HepG2 (cell line): ENCODE results near the gene IZUMO4. TPM values are rescaled to one million over a fixed set of nuclear protein-coding genes. Genes with fewer than 3 reads are reported as not detected.

Experiments
- FOXJ3 ChIP-seq: sonication (generic); formaldehyde crosslinking; IDR thresholded peaks from 2 replicates; pipeline ENCODE4 v1.4.0; 2020; ENCODE audit warnings: missing genetic modification reagents, mild to moderate bottlenecking, borderline replicate concordance
- MIER2 ChIP-seq: IDR thresholded peaks from 2 replicates; pipeline ENCODE4 v1.6.1; 2016; ENCODE audit warnings: missing biosample characterization, missing genetic modification reagents
- MTF2 ChIP-seq: sonication (generic); formaldehyde crosslinking; IDR thresholded peaks from 2 replicates; pipeline ENCODE4 v1.5.0; 2020; ENCODE audit warnings: missing genetic modification reagents, borderline replicate concordance
- WIZ ChIP-seq: sonication (generic); formaldehyde crosslinking; IDR thresholded peaks from 2 replicates; pipeline ENCODE4 v1.5.1; 2020; ENCODE audit warnings: mild to moderate bottlenecking, missing genetic modification reagents
- ZNF143 ChIP-seq: sonication (generic); formaldehyde crosslinking; IDR thresholded peaks from 2 replicates; pipeline ENCODE4 v1.4.0; 2020; ENCODE audit warnings: missing genetic modification reagents
- ZSCAN21 ChIP-seq: sonication (generic); formaldehyde crosslinking; IDR thresholded peaks from 2 replicates; pipeline ENCODE4 v1.8.0; 2022; ENCODE audit warnings: mild to moderate bottlenecking, missing genetic modification reagents, moderate library complexity, borderline replicate concordance
- polyA plus RNA-seq, 8 experiments: library from polyadenylated mRNA; depleted of rRNA in 3 of 8; stranded (reverse) in 7 of 8; unstranded in 1 of 8; fragments of >200 nt; fragmentation: Illumina TruSeq in 4 of 8; extraction: Trizol in 4 of 8; gene quantifications; 2 replicates each; pipeline versions ENCODE4 v1.2.1 to v1.2.3, GENCODE V29; 2011 to 2016; ENCODE audit warnings: low read depth in 4 of 8, missing spikeins in 1 of 8, mixed read lengths in 1 of 8; ENCODE audit not compliant: insufficient read depth in 1 of 8
- total RNA-seq, 5 experiments: library from RNA; depleted of rRNA; stranded (reverse); fragments of >200 nt; fragmentation: Illumina TruSeq; extraction: Trizol; gene quantifications; 2 replicates each; pipeline ENCODE4 v1.2.3, GENCODE V29; 2016; ENCODE audit warnings: low read depth in 1 of 5
- TF ChIP-seq, protein P1 (sequence below): sonication (generic); formaldehyde crosslinking; IDR thresholded peaks from 2 replicates; pipeline ENCODE4 v1.4.0; 2020; ENCODE audit warnings: missing genetic modification reagents, borderline replicate concordance
- TF ChIP-seq, protein P2 (sequence below): IDR thresholded peaks from 2 replicates; pipeline ENCODE4 v1.6.1; 2012; ENCODE audit warnings: low read length, improper control_type of control experiment
- TF ChIP-seq, protein P3 (sequence below): sonication (generic); formaldehyde crosslinking; conservative IDR thresholded peaks from 2 replicates; pipeline ENCODE4 v1.8.0; 2022; ENCODE audit warnings: mild to moderate bottlenecking, moderate library complexity, missing genetic modification reagents
- TF ChIP-seq, protein P4 (sequence below): IDR thresholded peaks from 2 replicates; pipeline ENCODE4 v1.6.1; 2016; ENCODE audit warnings: missing compliant biosample characterization, missing genetic modification reagents, borderline replicate concordance
- TF ChIP-seq, protein P5 (sequence below): sonication (generic); formaldehyde crosslinking; IDR thresholded peaks from 2 replicates; pipeline ENCODE4 v1.8.0; 2022; ENCODE audit warnings: missing genetic modification reagents, mild to moderate bottlenecking, moderate library complexity, borderline replicate concordance

Gene IZUMO4
- total and polyA plus RNA-seq, 2 of the 13 experiments (the other 11 are each of a cell fraction or from before 2014, with no cell fraction given): 0.77 to 3.9 TPM

DNA sequence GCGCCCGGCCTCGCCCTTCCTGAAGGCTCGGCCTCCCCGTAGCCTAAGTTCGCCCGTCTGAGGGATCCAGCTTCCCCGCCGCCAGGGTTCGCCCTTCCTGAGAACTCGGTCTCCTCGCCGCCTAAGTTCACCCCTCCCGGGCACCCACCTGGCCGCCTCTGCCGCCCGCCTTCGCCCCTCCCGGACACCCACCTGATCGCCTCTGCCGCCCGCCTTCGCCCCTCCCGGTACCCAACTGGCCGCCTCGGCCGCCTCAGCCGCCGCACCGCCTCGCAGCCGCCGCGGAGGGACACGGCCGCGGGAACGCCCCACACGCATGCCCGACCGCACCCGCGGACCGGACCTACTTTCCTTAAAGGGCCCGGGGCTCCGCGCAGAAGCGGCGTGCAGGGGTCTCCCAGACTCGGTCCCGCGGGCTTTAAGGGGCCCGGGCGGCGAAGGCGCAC, 658 bp upstream of the IZUMO4 start, which contains the start of gene MOB3A (continued):
- TF ChIP-seq, protein P1, sequence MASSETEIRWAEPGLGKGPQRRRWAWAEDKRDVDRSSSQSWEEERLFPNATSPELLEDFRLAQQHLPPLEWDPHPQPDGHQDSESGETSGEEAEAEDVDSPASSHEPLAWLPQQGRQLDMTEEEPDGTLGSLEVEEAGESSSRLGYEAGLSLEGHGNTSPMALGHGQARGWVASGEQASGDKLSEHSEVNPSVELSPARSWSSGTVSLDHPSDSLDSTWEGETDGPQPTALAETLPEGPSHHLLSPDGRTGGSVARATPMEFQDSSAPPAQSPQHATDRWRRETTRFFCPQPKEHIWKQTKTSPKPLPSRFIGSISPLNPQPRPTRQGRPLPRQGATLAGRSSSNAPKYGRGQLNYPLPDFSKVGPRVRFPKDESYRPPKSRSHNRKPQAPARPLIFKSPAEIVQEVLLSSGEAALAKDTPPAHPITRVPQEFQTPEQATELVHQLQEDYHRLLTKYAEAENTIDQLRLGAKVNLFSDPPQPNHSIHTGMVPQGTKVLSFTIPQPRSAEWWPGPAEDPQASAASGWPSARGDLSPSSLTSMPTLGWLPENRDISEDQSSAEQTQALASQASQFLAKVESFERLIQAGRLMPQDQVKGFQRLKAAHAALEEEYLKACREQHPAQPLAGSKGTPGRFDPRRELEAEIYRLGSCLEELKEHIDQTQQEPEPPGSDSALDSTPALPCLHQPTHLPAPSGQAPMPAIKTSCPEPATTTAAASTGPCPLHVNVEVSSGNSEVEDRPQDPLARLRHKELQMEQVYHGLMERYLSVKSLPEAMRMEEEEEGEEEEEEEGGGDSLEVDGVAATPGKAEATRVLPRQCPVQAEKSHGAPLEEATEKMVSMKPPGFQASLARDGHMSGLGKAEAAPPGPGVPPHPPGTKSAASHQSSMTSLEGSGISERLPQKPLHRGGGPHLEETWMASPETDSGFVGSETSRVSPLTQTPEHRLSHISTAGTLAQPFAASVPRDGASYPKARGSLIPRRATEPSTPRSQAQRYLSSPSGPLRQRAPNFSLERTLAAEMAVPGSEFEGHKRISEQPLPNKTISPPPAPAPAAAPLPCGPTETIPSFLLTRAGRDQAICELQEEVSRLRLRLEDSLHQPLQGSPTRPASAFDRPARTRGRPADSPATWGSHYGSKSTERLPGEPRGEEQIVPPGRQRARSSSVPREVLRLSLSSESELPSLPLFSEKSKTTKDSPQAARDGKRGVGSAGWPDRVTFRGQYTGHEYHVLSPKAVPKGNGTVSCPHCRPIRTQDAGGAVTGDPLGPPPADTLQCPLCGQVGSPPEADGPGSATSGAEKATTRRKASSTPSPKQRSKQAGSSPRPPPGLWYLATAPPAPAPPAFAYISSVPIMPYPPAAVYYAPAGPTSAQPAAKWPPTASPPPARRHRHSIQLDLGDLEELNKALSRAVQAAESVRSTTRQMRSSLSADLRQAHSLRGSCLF (CRISPR knock-in tag): no peak
- TF ChIP-seq FOXJ3 (no peak), MTF2 (no peak), ZNF143 (CRISPR knock-in tag) (no peak), MIER2 (CRISPR knock-in tag) (no peak), ZSCAN21 (peak; percentile 72; the same call in 1 of the 2 replicates), WIZ (CRISPR knock-in tag) (0 out of 2 replicates have a peak, but pooled peaks have one; percentile 58)
- TF ChIP-seq, protein P2, sequence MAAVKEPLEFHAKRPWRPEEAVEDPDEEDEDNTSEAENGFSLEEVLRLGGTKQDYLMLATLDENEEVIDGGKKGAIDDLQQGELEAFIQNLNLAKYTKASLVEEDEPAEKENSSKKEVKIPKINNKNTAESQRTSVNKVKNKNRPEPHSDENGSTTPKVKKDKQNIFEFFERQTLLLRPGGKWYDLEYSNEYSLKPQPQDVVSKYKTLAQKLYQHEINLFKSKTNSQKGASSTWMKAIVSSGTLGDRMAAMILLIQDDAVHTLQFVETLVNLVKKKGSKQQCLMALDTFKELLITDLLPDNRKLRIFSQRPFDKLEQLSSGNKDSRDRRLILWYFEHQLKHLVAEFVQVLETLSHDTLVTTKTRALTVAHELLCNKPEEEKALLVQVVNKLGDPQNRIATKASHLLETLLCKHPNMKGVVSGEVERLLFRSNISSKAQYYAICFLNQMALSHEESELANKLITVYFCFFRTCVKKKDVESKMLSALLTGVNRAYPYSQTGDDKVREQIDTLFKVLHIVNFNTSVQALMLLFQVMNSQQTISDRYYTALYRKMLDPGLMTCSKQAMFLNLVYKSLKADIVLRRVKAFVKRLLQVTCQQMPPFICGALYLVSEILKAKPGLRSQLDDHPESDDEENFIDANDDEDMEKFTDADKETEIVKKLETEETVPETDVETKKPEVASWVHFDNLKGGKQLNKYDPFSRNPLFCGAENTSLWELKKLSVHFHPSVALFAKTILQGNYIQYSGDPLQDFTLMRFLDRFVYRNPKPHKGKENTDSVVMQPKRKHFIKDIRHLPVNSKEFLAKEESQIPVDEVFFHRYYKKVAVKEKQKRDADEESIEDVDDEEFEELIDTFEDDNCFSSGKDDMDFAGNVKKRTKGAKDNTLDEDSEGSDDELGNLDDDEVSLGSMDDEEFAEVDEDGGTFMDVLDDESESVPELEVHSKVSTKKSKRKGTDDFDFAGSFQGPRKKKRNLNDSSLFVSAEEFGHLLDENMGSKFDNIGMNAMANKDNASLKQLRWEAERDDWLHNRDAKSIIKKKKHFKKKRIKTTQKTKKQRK: no peak
- TF ChIP-seq, protein P3, sequence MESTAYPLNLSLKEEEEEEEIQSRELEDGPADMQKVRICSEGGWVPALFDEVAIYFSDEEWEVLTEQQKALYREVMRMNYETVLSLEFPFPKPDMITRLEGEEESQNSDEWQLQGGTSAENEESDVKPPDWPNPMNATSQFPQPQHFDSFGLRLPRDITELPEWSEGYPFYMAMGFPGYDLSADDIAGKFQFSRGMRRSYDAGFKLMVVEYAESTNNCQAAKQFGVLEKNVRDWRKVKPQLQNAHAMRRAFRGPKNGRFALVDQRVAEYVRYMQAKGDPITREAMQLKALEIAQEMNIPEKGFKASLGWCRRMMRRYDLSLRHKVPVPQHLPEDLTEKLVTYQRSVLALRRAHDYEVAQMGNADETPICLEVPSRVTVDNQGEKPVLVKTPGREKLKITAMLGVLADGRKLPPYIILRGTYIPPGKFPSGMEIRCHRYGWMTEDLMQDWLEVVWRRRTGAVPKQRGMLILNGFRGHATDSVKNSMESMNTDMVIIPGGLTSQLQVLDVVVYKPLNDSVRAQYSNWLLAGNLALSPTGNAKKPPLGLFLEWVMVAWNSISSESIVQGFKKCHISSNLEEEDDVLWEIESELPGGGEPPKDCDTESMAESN (CRISPR knock-in tag): peak; percentile 78; the same call in 1 of the 2 replicates
- TF ChIP-seq, protein P4, sequence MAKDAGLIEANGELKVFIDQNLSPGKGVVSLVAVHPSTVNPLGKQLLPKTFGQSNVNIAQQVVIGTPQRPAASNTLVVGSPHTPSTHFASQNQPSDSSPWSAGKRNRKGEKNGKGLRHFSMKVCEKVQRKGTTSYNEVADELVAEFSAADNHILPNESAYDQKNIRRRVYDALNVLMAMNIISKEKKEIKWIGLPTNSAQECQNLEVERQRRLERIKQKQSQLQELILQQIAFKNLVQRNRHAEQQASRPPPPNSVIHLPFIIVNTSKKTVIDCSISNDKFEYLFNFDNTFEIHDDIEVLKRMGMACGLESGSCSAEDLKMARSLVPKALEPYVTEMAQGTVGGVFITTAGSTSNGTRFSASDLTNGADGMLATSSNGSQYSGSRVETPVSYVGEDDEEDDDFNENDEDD (CRISPR knock-in tag): peak; percentile 83; the same call in 1 of the 2 replicates
- TF ChIP-seq, protein P5, sequence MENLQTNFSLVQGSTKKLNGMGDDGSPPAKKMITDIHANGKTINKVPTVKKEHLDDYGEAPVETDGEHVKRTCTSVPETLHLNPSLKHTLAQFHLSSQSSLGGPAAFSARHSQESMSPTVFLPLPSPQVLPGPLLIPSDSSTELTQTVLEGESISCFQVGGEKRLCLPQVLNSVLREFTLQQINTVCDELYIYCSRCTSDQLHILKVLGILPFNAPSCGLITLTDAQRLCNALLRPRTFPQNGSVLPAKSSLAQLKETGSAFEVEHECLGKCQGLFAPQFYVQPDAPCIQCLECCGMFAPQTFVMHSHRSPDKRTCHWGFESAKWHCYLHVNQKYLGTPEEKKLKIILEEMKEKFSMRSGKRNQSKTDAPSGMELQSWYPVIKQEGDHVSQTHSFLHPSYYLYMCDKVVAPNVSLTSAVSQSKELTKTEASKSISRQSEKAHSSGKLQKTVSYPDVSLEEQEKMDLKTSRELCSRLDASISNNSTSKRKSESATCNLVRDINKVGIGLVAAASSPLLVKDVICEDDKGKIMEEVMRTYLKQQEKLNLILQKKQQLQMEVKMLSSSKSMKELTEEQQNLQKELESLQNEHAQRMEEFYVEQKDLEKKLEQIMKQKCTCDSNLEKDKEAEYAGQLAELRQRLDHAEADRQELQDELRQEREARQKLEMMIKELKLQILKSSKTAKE (CRISPR knock-in tag): no peak
